ENCODE measurements around the gene DUSP22.

DNA sequence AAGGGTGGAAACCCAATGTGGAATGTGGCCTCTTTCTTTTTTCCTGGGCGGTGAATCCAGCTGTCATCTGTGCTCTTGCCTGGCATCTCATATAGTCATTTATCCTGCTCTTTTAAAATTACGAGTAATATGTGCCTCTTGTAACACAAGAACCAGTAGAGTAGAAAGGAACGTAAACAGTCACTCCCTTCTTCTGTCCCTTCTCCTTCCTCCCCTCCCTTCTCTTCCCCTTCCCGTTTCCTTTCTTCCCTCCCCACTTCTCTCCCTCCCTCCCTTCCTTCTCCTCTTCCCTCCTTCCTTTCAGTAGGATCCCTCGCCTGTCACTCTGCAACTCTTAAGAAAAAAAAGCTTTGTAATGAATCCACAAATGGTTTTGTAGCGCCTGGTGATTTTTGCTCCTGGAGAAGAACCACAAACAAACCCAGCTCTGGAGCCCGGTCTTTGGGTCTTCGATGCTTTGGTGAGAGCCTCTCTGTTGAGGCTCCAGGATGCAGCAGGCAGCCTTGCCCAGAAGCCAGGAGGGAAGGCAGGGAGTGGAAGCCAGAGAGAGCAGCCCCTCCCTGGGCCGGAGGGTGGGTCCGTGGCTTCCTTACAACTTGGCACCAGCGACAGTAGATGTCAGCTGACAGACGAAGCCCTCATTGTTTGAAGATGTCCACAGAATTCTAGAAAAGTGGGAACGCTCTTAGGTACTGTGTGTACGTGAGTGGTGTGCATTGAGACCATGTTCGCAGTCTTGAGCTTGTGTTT lies 15.0 kb downstream of the DUSP22 start:
- TF ChIP-seq, protein P1, sequence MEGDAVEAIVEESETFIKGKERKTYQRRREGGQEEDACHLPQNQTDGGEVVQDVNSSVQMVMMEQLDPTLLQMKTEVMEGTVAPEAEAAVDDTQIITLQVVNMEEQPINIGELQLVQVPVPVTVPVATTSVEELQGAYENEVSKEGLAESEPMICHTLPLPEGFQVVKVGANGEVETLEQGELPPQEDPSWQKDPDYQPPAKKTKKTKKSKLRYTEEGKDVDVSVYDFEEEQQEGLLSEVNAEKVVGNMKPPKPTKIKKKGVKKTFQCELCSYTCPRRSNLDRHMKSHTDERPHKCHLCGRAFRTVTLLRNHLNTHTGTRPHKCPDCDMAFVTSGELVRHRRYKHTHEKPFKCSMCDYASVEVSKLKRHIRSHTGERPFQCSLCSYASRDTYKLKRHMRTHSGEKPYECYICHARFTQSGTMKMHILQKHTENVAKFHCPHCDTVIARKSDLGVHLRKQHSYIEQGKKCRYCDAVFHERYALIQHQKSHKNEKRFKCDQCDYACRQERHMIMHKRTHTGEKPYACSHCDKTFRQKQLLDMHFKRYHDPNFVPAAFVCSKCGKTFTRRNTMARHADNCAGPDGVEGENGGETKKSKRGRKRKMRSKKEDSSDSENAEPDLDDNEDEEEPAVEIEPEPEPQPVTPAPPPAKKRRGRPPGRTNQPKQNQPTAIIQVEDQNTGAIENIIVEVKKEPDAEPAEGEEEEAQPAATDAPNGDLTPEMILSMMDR (IDR thresholded peaks at IDR 0.05), result no peak
- TF ChIP-seq POLR2A (IDR thresholded peaks at IDR 0.05), result no peak
